Measurements from ENCODE around the gene QSOX1.

Gene QSOX1

GRCh38 chr1:180152588-180152987 is 2.1 kb upstream of the QSOX1 start:
- no peak for DNase-seq

- no peak for DNase-seq
Observed at GRCh38 chr1:180153032-180153431, 1.6 kb upstream of the QSOX1 start.

DNA sequence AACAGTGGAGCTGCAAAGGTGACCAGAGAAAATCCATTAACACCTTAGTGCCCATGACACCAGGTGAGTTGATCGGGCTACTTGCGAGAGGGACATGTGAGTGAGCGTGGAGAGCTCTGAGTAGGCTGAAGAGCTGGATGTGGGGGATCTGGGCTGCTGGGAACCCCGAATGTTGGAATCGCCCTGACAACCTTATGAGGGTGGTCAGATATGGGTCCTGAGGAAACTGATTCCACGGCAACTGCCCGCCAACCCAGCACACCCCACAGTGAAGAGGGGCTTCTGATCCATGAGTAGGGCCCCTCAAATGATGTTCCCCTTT is 705 bp upstream of the QSOX1 start:
- DNase-seq = no peak

DNA sequence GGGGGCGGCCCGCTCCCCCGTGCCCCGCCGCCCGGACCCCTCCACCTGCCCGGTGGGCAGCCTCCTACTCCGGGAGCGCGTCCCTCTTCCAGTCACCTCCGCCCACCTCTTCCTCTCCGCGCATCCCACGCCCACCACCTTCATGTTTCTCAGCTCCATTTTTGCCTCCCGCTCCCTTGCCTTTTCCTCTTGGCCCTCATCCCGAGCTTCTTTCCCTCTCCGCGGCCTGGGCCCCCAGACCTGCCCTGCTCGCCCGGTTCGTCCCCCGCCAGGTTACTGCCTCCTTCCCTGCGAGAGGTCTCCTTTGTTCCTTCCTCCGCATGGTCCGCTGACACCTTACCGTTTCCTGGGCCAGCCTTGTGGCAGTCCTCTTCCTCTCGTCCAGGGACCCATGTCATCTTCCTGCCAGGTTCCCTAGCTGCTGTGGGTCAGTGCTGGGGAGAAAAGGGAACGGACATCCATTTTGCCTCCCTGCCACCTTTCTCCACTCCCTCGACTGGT is 563 bp downstream of the QSOX1 start:
- DNase-seq = no peak

DNA sequence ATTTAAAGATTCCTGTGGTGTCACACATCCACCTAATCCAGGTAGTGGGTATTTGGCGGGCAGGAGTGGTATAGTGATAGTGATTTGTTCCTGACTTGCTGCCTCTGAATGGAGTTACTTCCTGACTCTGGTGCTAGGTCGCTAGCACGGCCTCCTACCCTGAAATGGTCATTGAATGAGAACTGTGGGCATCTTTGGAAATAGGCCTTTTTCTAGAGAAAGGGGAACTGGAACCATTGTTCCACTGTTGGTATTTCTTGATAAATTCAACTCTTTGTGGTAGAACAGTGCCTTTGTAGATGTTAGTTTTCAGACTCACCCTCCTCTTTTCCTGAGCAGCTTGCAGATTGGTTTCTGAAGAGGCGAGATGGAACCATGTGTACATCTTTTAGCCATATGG is 1.5 kb downstream of the QSOX1 start:
- no peak for DNase-seq

DNA sequence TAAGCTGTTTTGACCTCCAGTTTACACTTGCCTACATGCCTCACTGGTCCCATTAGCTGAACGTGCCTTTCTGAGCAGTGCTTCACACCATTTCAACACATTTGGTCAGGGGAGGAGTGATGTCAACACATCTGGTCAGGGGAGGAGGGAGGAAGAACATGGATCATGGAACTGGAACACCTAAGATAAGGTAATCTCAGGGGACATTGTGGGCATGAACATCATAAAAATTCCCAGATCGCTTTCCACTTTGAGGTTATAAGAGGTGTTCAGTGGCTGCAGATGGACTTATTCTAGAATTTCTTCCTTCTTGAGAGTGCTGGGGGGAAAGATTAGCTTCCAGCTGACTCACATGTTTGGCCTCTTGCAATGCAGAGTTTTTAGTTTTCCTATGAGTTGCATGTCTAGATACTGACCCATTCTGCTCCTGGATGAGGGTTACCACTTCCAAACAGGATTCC is 2.0 kb downstream of the QSOX1 start:
- DNase-seq = no peak

DNA sequence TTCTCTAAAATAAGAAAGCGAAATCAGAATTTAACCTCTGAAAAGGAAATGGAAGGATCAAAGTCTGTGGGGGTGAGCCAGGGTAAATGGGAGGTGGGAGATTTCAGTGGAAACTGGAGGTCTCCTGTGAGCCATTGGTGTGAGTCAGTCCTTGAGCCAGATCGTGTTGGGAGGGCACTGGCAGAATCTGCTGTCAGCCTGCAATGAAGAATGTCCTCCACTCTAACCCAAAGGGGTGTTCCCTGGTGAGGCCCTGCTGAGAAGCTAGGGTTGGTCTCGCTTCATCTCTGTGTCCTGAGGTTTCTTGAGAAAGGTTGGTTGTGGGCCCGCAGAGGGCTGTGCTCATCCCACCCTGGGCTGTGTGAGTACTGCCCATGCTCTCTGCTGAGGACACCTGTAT is 2.4 kb downstream of the QSOX1 start:
- no peak for DNase-seq

DNA sequence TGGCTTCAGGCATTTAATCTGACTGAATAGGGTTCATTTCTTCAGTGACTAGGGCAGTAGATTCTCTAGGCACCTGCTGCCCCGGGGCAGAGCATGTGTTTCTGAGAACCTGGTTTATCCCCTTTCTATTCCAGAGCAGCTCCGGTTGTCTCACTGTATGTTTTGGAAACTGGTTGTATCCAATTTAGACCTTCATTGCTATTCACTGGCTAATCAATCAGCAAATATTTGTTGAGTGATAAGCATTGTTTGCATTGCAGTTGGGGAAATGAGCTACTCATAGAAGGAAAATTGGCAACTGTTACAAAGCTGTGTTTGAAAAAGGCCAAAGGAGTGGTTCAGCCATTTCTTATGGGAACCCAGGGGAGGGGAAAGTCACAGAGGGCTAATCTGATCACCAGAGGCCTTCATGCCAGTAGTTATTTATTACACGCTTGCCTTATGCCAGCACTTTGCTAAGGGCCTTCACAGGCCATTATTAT is 2.9 kb downstream of the QSOX1 start:
- no peak for DNase-seq

GRCh38 chr1:180158149-180159147 is 3.8 kb downstream of the QSOX1 start:
- DNase-seq = no peak

- DNase-seq = no peak
Observed at GRCh38 chr1:180160357-180160756, 5.7 kb downstream of the QSOX1 start.

- no peak for DNase-seq
Observed at GRCh38 chr1:180163041-180163440, 8.4 kb downstream of the QSOX1 start.

DNA sequence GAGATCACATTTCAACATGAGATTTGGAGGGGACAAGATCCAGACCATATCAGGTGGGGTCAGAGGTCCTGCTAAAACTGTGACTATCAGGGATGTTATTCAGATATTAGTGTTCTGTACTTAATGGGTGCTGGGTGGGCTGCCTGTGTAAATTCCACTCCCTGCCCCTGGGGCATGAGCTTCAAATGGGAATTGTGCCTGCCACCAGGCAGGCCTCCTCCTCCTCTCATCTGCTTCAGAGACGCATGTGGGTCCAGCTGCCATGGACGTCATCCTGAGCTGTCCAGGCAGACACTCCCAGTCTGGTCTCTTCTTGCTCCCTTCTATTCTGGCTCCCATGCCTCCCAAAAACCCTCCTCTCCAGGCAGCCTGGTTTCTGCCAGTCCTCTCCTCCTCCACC is 10.4 kb downstream of the QSOX1 start:
- DNase-seq = no peak

GRCh38 chr1:180165509-180166435 is 11.1 kb downstream of the QSOX1 start:
- DNase-seq = no peak

DNA sequence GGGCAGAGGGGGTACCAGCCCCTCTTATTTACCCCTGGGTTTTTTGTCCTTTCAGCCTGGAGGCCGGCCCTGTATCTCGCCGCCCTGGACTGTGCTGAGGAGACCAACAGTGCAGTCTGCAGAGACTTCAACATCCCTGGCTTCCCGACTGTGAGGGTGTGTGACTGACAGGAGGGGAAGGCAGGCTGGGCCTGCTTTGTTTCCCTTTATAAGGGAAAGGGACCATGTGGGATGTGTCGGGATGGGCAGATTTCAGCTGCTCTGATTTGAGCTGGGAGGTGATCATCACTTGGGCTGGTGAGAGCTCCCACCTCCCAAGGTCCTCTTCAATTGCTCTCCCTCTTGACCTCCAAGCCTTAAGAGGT is 11.7 kb downstream of the QSOX1 start:
- no peak for DNase-seq

GRCh38 chr1:180167021-180167701 is 12.5 kb downstream of the QSOX1 start:
- no peak for DNase-seq

DNA sequence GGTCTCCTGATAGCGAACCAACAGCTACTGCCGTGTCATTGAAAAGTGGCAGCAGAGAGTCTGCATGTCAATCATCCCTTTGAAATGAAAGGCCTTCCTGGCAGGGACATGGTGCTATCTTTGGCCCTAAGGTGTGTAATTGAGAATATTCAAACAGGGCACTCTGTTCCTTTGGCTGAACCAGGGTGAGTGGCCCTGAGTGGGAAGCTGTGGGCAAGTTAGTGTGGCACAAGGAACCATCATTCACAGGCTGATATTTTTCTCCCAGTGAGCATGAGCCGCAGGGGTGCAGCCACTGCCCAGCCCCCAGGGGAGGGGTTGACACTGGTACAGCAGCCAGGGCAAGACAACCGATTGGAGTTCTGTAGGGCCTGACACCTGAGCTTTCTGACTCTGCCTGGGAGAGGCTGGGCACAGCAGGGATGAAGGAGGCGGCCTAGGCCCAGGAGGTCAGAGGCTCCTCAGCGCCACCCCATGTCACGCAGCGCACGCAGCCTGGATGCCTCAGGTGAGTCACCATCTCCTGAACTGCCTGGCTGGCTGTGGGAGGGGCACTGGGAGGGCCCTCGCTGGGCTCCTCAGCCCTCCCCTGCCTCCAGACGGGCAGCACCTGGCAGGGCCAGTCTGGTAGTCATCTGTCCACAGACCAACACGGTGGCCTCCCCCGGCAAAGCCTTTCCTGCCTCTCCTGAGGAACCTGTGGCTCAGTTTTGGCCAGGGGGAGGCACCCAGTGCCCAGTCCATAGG is 13.2 kb downstream of the QSOX1 start:
- DNase-seq = no peak

GRCh38 chr1:180168786-180169639 is 14.3 kb downstream of the QSOX1 start:
- peak; percentile 24 for DNase-seq

DNA sequence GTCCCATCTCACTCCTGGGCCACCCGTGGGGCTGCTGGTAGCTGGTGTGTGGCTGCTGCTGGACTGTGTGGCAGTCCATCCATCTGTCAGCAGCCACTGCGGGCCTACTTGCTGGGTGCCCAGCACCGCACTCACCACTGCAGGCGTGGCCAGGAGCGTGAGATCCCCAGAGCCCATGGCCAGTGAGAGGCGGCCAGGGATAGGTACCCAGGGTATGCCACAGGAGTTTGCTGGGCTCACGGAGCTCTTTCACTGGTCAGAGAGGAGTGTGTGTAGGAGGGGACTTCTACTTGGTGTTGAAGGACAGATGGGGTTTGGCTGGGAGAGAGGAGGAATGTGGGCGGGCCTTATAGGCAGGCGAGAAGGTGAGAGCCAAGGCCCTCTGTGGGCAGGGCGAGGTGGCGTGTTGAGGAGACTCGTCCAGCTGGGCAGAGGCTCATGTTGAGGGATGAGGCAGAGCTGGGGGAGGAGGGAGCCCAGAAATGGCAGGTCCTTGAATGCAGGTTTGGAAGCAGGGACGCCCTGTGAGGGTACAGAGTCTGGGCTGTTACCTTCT is 15.0 kb downstream of the QSOX1 start:
- DNase-seq = no peak

DNA sequence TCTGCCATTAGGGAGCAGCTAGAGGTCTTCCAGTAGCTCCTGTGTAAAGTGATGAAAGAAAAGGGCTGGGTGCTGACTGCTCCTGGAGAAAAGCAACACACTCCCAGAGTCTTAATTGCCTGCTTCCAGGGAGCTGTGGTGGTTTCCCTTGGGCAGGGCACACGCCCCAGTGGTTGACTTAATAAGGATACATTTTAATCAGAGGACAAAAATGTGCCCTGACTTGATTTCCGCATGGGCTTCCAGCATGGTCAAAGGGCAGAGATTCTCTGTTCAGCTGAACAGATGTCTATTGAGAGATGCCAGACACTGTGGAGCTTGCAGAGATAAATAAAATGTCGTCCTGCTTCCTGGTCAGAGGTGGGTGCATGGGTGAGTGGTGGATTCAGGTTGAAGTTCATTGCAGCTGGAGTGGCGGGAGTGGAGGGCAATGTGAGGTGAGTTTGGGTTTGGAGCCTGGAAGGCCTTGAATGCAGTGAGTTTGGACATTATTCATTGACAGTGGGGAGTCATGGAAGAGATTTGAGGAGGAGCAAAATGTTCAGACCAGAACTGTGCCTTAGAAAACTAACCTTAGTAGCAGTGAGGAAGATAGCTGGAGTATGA is 16.0 kb downstream of the QSOX1 start:
- DNase-seq = no peak

DNA sequence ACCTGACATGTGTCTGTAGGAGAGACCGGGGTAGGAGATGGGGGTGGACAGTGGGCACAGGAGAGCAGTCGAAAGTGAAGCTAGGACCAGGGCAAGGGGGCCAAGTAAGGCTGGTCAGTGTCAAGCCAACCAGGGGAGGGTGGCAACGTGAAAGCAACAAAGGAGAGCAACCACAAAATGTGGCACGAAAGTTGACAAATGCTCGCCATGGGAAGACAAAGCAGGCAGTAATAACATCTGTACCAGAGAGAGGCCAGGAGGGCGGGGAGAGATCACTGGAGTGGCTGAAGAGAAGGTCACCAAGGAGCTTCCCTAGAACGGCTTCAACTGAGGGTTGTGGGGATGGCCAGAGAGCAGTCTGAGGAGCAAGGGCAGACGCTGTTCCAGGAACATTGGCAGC is 17.0 kb downstream of the QSOX1 start:
- DNase-seq = no peak

Data from activated naive CD4-positive, alpha-beta T cell treated with Interleukin-2 at 50 U/mL for 16 hours (primary cell).